GM12891 (cell line): ENCODE measurements around the gene CDH3.

Experiments used
- PAX5 ChIP-seq: IDR thresholded peaks from 2 replicates; pipeline ENCODE4 v1.6.1; 2011; ENCODE audit warnings: low read length, moderate library complexity, mild to moderate bottlenecking; ENCODE audit not compliant: insufficient read depth, severe bottlenecking
- POLR2A ChIP-seq: IDR thresholded peaks from 2 replicates; pipeline ENCODE4 v1.6.1; 2011; ENCODE audit warnings: low read depth, low read length, control low read depth
- POLR2AphosphoS5 ChIP-seq: IDR thresholded peaks from 2 replicates; pipeline ENCODE4 v1.6.1; 2011; ENCODE audit warnings: low read depth, low read length, control low read depth
- TAF1 ChIP-seq: IDR thresholded peaks from 2 replicates; pipeline ENCODE4 v1.6.1; 2011; ENCODE audit warnings: low read depth, low read length, control low read depth

GRCh38 chr16:68740628-68741346 is 95.7 kb downstream of the CDH3 start:
- no peak for TF ChIP-seq TAF1
- no peak for TF ChIP-seq POLR2AphosphoS5
- no peak for TF ChIP-seq POLR2A
- no peak for TF ChIP-seq PAX5
